Measurements from ENCODE around the gene MEF2D.

The MEF2D gene

GRCh38 chr1:156489935-156490293 is 10.7 kb downstream of the MEF2D start:
- ATAC-seq, result peak; percentile 6; the same call in 2 of the 3 replicates
- TF ChIP-seq, protein P1, sequence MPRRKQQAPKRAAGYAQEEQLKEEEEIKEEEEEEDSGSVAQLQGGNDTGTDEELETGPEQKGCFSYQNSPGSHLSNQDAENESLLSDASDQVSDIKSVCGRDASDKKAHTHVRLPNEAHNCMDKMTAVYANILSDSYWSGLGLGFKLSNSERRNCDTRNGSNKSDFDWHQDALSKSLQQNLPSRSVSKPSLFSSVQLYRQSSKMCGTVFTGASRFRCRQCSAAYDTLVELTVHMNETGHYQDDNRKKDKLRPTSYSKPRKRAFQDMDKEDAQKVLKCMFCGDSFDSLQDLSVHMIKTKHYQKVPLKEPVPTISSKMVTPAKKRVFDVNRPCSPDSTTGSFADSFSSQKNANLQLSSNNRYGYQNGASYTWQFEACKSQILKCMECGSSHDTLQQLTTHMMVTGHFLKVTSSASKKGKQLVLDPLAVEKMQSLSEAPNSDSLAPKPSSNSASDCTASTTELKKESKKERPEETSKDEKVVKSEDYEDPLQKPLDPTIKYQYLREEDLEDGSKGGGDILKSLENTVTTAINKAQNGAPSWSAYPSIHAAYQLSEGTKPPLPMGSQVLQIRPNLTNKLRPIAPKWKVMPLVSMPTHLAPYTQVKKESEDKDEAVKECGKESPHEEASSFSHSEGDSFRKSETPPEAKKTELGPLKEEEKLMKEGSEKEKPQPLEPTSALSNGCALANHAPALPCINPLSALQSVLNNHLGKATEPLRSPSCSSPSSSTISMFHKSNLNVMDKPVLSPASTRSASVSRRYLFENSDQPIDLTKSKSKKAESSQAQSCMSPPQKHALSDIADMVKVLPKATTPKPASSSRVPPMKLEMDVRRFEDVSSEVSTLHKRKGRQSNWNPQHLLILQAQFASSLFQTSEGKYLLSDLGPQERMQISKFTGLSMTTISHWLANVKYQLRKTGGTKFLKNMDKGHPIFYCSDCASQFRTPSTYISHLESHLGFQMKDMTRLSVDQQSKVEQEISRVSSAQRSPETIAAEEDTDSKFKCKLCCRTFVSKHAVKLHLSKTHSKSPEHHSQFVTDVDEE (CRISPR knock-in tag; IDR thresholded peaks at IDR 0.05), result no peak
- no peak for TF ChIP-seq CSDC2 (CRISPR knock-in tag; IDR thresholded peaks at IDR 0.05)
- no peak for TF ChIP-seq CREB5 (CRISPR knock-in tag; IDR thresholded peaks at IDR 0.05; ENCODE audit: low read depth)

DNA sequence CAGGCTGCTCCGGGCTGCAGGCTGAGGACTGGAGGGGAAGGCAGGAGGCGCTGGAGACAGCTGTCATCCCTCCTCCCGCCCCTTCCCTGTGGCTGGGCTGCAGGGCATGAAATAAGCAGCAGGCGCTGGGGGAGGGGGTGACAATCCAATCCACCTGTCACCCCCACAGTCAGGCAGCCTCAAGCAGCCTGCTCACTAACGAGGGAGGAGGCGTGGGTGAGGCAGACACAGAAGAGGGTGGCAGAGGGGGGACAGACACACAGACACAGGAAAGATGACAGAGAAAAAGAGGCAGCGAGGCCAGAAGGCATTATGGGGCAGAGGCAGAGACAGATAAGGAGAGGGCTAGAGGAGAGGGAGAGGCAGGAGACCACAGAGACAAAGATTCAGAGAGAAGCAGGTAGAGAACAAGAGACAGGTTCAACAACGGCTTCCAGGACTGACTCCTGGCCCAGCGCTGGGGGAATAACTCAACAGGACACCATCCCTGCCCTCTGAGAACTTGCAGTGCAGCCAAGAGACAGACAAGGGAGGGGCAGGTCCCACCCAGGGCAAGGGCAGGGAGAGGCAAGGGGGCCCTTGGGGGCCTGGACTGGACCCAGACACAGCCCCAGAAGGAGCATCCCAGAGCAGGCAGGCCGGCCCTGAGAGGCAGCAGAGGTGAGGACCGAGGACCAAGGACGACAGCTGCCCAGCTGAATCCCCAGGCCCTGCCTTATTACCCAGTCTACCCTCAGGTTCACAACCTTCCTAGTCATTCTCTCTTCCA is 11.2 kb downstream of the MEF2D start:
- peak; percentile 11 for ATAC-seq
- TF ChIP-seq ESRRG (CRISPR knock-in tag; IDR thresholded peaks at IDR 0.05), result no peak
- no peak for TF ChIP-seq TCF4 (CRISPR knock-in tag; IDR thresholded peaks at IDR 0.05; ENCODE audit: borderline replicate concordance)
- TF ChIP-seq, protein P1 (CRISPR knock-in tag; IDR thresholded peaks at IDR 0.05), result no peak
- no peak for TF ChIP-seq ZC3H10 (CRISPR knock-in tag; IDR thresholded peaks at IDR 0.05)
- no peak for TF ChIP-seq ZNF8 (CRISPR knock-in tag; IDR thresholded peaks at IDR 0.05)
- TF ChIP-seq ARNTL (CRISPR knock-in tag; IDR thresholded peaks at IDR 0.05; ENCODE audit: borderline replicate concordance, low read depth), result no peak

- no peak for ATAC-seq
- no peak for TF ChIP-seq ZNF8 (CRISPR knock-in tag; IDR thresholded peaks at IDR 0.05)
- no peak for TF ChIP-seq ZFP30 (CRISPR knock-in tag; IDR thresholded peaks at IDR 0.05)
- TF ChIP-seq OSR1 (CRISPR knock-in tag; IDR thresholded peaks at IDR 0.05), result no peak
- no peak for TF ChIP-seq ESRRG (CRISPR knock-in tag; IDR thresholded peaks at IDR 0.05)
- TF ChIP-seq, protein P1 (CRISPR knock-in tag; IDR thresholded peaks at IDR 0.05), result no peak
- TF ChIP-seq, protein P2, sequence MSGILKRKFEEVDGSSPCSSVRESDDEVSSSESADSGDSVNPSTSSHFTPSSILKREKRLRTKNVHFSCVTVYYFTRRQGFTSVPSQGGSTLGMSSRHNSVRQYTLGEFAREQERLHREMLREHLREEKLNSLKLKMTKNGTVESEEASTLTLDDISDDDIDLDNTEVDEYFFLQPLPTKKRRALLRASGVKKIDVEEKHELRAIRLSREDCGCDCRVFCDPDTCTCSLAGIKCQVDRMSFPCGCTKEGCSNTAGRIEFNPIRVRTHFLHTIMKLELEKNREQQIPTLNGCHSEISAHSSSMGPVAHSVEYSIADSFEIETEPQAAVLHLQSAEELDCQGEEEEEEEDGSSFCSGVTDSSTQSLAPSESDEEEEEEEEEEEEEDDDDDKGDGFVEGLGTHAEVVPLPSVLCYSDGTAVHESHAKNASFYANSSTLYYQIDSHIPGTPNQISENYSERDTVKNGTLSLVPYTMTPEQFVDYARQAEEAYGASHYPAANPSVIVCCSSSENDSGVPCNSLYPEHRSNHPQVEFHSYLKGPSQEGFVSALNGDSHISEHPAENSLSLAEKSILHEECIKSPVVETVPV (CRISPR knock-in tag; IDR thresholded peaks at IDR 0.05), result no peak
- no peak for TF ChIP-seq BACH2 (CRISPR knock-in tag; IDR thresholded peaks at IDR 0.05; ENCODE audit: borderline replicate concordance)
- TF ChIP-seq RARB (CRISPR knock-in tag; IDR thresholded peaks at IDR 0.05), result no peak
- TF ChIP-seq ZFP3 (CRISPR knock-in tag; IDR thresholded peaks at IDR 0.05), result no peak
- no peak for TF ChIP-seq PPARA (CRISPR knock-in tag; IDR thresholded peaks at IDR 0.05; ENCODE audit: borderline replicate concordance)
- no peak for TF ChIP-seq CREB5 (CRISPR knock-in tag; IDR thresholded peaks at IDR 0.05; ENCODE audit: low read depth)
- TF ChIP-seq ZNF565 (CRISPR knock-in tag; conservative IDR thresholded peaks at IDR 0.05; ENCODE audit: low read depth), result no peak
- TF ChIP-seq SNAI2 (CRISPR knock-in tag; IDR thresholded peaks at IDR 0.05), result no peak
- TF ChIP-seq PATZ1 (CRISPR knock-in tag; IDR thresholded peaks at IDR 0.05; ENCODE audit: borderline replicate concordance), result no peak
Observed at GRCh38 chr1:156488566-156489165, 11.9 kb downstream of the MEF2D start.
